ENCODE measurements around the gene NSMCE1.

DNA sequence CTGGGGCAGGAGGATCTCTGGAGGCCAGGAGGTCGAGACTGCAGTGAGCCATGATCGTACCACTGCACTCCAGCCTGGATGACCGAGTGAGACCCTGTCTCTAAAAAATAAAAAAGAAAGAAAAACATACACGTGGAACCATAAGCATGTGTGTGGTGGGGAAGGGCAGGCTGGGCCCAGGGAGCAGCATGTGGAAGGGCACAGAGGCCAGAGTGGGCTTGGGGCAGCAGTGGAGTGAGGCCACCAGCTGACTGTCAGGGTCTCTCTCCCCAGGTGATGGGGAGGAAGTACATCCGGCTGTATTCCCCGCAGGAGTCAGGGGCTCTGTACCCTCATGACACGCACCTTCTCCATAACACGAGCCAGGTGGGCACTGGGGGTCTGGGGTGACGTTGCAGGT lies 48.5 kb downstream of the NSMCE1 start:
- TF ChIP-seq, protein P1, sequence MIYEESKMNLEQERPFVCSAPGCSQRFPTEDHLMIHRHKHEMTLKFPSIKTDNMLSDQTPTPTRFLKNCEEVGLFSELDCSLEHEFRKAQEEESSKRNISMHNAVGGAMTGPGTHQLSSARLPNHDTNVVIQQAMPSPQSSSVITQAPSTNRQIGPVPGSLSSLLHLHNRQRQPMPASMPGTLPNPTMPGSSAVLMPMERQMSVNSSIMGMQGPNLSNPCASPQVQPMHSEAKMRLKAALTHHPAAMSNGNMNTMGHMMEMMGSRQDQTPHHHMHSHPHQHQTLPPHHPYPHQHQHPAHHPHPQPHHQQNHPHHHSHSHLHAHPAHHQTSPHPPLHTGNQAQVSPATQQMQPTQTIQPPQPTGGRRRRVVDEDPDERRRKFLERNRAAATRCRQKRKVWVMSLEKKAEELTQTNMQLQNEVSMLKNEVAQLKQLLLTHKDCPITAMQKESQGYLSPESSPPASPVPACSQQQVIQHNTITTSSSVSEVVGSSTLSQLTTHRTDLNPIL (CRISPR knock-in tag; IDR thresholded peaks at IDR 0.05; ENCODE audit: low read depth): no peak
- TF ChIP-seq, protein P2, sequence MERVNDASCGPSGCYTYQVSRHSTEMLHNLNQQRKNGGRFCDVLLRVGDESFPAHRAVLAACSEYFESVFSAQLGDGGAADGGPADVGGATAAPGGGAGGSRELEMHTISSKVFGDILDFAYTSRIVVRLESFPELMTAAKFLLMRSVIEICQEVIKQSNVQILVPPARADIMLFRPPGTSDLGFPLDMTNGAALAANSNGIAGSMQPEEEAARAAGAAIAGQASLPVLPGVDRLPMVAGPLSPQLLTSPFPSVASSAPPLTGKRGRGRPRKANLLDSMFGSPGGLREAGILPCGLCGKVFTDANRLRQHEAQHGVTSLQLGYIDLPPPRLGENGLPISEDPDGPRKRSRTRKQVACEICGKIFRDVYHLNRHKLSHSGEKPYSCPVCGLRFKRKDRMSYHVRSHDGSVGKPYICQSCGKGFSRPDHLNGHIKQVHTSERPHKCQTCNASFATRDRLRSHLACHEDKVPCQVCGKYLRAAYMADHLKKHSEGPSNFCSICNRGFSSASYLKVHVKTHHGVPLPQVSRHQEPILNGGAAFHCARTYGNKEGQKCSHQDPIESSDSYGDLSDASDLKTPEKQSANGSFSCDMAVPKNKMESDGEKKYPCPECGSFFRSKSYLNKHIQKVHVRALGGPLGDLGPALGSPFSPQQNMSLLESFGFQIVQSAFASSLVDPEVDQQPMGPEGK (CRISPR knock-in tag; IDR thresholded peaks at IDR 0.05; ENCODE audit: borderline replicate concordance): no peak
- TF ChIP-seq TOX (CRISPR knock-in tag; IDR thresholded peaks at IDR 0.05; ENCODE audit: borderline replicate concordance) (no peak), ZFP30 (CRISPR knock-in tag; IDR thresholded peaks at IDR 0.05) (no peak), GLIS3 (CRISPR knock-in tag; IDR thresholded peaks at IDR 0.05) (no peak), ZNF565 (CRISPR knock-in tag; conservative IDR thresholded peaks at IDR 0.05; ENCODE audit: low read depth) (no peak), ARNTL (CRISPR knock-in tag; IDR thresholded peaks at IDR 0.05; ENCODE audit: borderline replicate concordance, low read depth) (no peak)

All from SK-N-SH treated with all-trans-retinoic acid at 6 μM for 48 hours (cell line).